GM23338 (cell line): Measurements from ENCODE around the gene TMEM273. TPM values are rescaled to one million over a fixed set of nuclear protein-coding genes. Genes with fewer than 3 reads are reported as not detected.

Source experiments
- ATAC-seq: fragments of 200-7000 bp; cut with Tn5 transposase; 3 replicates; pipeline ENCODE4 v1.9.1; 2020
- DNase-seq: peaks from one replicate; pipeline ENCODE4 v3.0.0-alpha.2; 2015; ENCODE audit warnings: low spot score
- H2AFZ ChIP-seq: fragments of 200-600 bp; sonication (generic); 2 replicates; pipeline ENCODE4 v1.8.0; 2016; ENCODE audit warnings: antibody characterized with exemption, mild to moderate bottlenecking, moderate library complexity
- H3F3A ChIP-seq: fragments of 200-600 bp; sonication (generic); replicated peaks from 2 replicates; pipeline ENCODE4 v1.8.0; 2017; ENCODE audit warnings: antibody characterized with exemption, mixed run types, low read depth
- H3K27ac ChIP-seq: fragments of 200-600 bp; sonication (generic); 2 replicates; pipeline ENCODE4 v1.6.1; 2016; ENCODE audit warnings: low read depth
- H3K27me3 ChIP-seq: fragments of 200-600 bp; sonication (generic); 2 replicates; pipeline ENCODE4 v1.8.0; 2016; ENCODE audit warnings: mild to moderate bottlenecking, mixed run types, moderate library complexity; ENCODE audit not compliant: insufficient read depth
- H3K36me3 ChIP-seq: fragments of 200-600 bp; sonication (generic); 2 replicates; pipeline ENCODE4 v1.8.0; 2016; ENCODE audit warnings: mild to moderate bottlenecking; ENCODE audit not compliant: insufficient read depth
- H3K4me1 ChIP-seq: fragments of 200-600 bp; sonication (generic); 2 replicates; pipeline ENCODE4 v1.8.0; 2016; ENCODE audit warnings: mild to moderate bottlenecking, moderate library complexity; ENCODE audit not compliant: insufficient read depth
- H3K4me2 ChIP-seq: fragments of 200-600 bp; sonication (generic); 2 replicates; pipeline ENCODE4 v1.7.1; 2017; ENCODE audit warnings: mixed run types
- H3K4me3 ChIP-seq: fragments of 200-600 bp; sonication (generic); 2 replicates; pipeline ENCODE4 v1.6.1; 2016; ENCODE audit warnings: mixed run types
- H3K79me2 ChIP-seq: fragments of 200-600 bp; sonication (generic); replicated peaks from 2 replicates; pipeline ENCODE4 v1.8.0; 2017; ENCODE audit warnings: mild to moderate bottlenecking; ENCODE audit not compliant: insufficient read depth
- H3K9me2 ChIP-seq: fragments of 200-600 bp; sonication (generic); 2 replicates; pipeline ENCODE4 v1.8.0; 2017; ENCODE audit not compliant: insufficient read depth
- H4K20me1 ChIP-seq: fragments of 200-600 bp; sonication (generic); replicated peaks from 2 replicates; pipeline ENCODE4 v1.8.0; 2017; ENCODE audit warnings: mild to moderate bottlenecking; ENCODE audit not compliant: insufficient read depth
- H3K27ac Mint-ChIP-seq: 2 replicates; pipeline ENCODE4 v1.8.0; 2020; ENCODE audit warnings: inconsistent platforms, mild to moderate bottlenecking, moderate library complexity, mixed read lengths
- H3K27me3 Mint-ChIP-seq: 3 replicates; pipeline ENCODE4 v1.8.0; 2022; ENCODE audit warnings: low read depth, mild to moderate bottlenecking, moderate library complexity, mixed read lengths, inconsistent platforms; ENCODE audit not compliant: insufficient read depth, poor library complexity
- H3K36me3 Mint-ChIP-seq: 3 replicates; pipeline ENCODE4 v1.8.0; 2021; ENCODE audit warnings: low read depth, mild to moderate bottlenecking, inconsistent platforms, moderate library complexity, mixed read lengths
- H3K4me1 Mint-ChIP-seq: 3 replicates; pipeline ENCODE4 v1.8.0; 2020; ENCODE audit warnings: mild to moderate bottlenecking, inconsistent platforms, mixed read lengths
- H3K4me3 Mint-ChIP-seq: 3 replicates; pipeline ENCODE4 v1.8.0; 2021; ENCODE audit warnings: moderate library complexity, mild to moderate bottlenecking, inconsistent platforms, mixed read lengths
- H3K9me3 Mint-ChIP-seq: 3 replicates; pipeline ENCODE4 v1.8.0; 2020; ENCODE audit warnings: moderate library complexity, mild to moderate bottlenecking, inconsistent platforms, mixed read lengths
- EZH2 ChIP-seq: fragments of 200-600 bp; sonication (generic); IDR thresholded peaks from one replicate; pipeline ENCODE4 v1.8.0; 2017; ENCODE audit warnings: antibody characterized with exemption, mild to moderate bottlenecking, low read depth; ENCODE audit not compliant: unreplicated experiment
- EZH2phosphoT487 ChIP-seq: fragments of 200-600 bp; sonication (generic); IDR thresholded peaks from one replicate; pipeline ENCODE4 v1.8.1; 2018; ENCODE audit warnings: antibody characterized with exemption; ENCODE audit not compliant: unreplicated experiment
- JUNB ChIP-seq: IDR thresholded peaks from one replicate; pipeline ENCODE4 v1.6.1; 2016; ENCODE audit warnings: antibody characterized with exemption; ENCODE audit not compliant: unreplicated experiment
- NANOG ChIP-seq: IDR thresholded peaks from 2 replicates; pipeline ENCODE4 v1.6.1; 2016; ENCODE audit warnings: antibody characterized with exemption, borderline replicate concordance
- POLR2AphosphoS5 ChIP-seq: IDR thresholded peaks from 2 replicates; pipeline ENCODE4 v1.6.1; 2016; ENCODE audit warnings: antibody characterized with exemption, low read depth
- STAT1 ChIP-seq: IDR thresholded peaks from one replicate; pipeline ENCODE4 v1.6.1; 2016; ENCODE audit warnings: antibody characterized with exemption; ENCODE audit not compliant: unreplicated experiment
- ZNF114 ChIP-seq: fragments of 250-450 bp; sonication (Bioruptor Pico); IDR thresholded peaks from 2 replicates; pipeline ENCODE4 v1.5.0; 2020; ENCODE audit warnings: mild to moderate bottlenecking, moderate library complexity
- ZNF331 ChIP-seq: fragments of 250-450 bp; sonication (Bioruptor Pico); IDR thresholded peaks from 2 replicates; pipeline ENCODE4 v1.5.0; 2020; ENCODE audit warnings: low read depth, mild to moderate bottlenecking, moderate library complexity
- polyA plus RNA-seq: library from polyadenylated mRNA; unstranded; fragments of >200 nt; fragmentation: Nextera tagmentation; extraction: Ambion mirVana; gene quantifications from 2 replicates; pipeline ENCODE4 v1.2.1, GENCODE V29; 2016
- total RNA-seq: library from RNA; depleted of rRNA; stranded (reverse); fragments of >200 nt; shearing (Covaris generic); gene quantifications from 2 replicates; pipeline ENCODE4 v1.2.3, GENCODE V29; 2014
- TF ChIP-seq, protein P1 (sequence below): fragments of 250-450 bp; sonication (Bioruptor Pico); IDR thresholded peaks from 2 replicates; pipeline ENCODE4 v1.5.0; 2020; ENCODE audit warnings: mild to moderate bottlenecking, moderate library complexity
- TF ChIP-seq, protein P2 (sequence below): IDR thresholded peaks from one replicate; pipeline ENCODE4 v1.6.1; 2018; ENCODE audit warnings: antibody characterized with exemption; ENCODE audit not compliant: unreplicated experiment
- TF ChIP-seq, protein P3 (sequence below): IDR thresholded peaks from 2 replicates; pipeline ENCODE4 v1.6.1; 2016; ENCODE audit warnings: antibody characterized with exemption

TMEM273 gene
- total and polyA plus RNA-seq, 2 experiments from 2014 or later: not detected

DNA sequence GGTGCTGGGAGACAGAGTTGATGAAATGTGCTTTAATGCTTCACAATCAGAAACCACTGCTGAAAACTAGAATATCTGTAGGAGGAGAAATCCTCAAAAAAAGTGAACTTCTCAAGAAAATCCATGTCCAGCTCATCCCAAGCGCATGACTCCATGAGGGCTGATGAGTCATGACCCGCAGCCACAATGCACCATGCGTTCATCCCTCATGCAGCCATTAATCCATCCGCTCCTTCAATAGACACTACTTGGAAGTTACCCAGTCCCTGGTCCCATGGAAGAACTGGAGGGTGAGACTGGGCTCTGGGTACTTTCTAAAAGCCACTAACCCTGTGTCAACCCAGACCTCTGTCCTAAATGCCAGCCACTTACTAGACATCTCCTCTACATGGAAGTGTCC is 24.4 kb downstream of the TMEM273 start (continued):
- TF ChIP-seq, protein P1, sequence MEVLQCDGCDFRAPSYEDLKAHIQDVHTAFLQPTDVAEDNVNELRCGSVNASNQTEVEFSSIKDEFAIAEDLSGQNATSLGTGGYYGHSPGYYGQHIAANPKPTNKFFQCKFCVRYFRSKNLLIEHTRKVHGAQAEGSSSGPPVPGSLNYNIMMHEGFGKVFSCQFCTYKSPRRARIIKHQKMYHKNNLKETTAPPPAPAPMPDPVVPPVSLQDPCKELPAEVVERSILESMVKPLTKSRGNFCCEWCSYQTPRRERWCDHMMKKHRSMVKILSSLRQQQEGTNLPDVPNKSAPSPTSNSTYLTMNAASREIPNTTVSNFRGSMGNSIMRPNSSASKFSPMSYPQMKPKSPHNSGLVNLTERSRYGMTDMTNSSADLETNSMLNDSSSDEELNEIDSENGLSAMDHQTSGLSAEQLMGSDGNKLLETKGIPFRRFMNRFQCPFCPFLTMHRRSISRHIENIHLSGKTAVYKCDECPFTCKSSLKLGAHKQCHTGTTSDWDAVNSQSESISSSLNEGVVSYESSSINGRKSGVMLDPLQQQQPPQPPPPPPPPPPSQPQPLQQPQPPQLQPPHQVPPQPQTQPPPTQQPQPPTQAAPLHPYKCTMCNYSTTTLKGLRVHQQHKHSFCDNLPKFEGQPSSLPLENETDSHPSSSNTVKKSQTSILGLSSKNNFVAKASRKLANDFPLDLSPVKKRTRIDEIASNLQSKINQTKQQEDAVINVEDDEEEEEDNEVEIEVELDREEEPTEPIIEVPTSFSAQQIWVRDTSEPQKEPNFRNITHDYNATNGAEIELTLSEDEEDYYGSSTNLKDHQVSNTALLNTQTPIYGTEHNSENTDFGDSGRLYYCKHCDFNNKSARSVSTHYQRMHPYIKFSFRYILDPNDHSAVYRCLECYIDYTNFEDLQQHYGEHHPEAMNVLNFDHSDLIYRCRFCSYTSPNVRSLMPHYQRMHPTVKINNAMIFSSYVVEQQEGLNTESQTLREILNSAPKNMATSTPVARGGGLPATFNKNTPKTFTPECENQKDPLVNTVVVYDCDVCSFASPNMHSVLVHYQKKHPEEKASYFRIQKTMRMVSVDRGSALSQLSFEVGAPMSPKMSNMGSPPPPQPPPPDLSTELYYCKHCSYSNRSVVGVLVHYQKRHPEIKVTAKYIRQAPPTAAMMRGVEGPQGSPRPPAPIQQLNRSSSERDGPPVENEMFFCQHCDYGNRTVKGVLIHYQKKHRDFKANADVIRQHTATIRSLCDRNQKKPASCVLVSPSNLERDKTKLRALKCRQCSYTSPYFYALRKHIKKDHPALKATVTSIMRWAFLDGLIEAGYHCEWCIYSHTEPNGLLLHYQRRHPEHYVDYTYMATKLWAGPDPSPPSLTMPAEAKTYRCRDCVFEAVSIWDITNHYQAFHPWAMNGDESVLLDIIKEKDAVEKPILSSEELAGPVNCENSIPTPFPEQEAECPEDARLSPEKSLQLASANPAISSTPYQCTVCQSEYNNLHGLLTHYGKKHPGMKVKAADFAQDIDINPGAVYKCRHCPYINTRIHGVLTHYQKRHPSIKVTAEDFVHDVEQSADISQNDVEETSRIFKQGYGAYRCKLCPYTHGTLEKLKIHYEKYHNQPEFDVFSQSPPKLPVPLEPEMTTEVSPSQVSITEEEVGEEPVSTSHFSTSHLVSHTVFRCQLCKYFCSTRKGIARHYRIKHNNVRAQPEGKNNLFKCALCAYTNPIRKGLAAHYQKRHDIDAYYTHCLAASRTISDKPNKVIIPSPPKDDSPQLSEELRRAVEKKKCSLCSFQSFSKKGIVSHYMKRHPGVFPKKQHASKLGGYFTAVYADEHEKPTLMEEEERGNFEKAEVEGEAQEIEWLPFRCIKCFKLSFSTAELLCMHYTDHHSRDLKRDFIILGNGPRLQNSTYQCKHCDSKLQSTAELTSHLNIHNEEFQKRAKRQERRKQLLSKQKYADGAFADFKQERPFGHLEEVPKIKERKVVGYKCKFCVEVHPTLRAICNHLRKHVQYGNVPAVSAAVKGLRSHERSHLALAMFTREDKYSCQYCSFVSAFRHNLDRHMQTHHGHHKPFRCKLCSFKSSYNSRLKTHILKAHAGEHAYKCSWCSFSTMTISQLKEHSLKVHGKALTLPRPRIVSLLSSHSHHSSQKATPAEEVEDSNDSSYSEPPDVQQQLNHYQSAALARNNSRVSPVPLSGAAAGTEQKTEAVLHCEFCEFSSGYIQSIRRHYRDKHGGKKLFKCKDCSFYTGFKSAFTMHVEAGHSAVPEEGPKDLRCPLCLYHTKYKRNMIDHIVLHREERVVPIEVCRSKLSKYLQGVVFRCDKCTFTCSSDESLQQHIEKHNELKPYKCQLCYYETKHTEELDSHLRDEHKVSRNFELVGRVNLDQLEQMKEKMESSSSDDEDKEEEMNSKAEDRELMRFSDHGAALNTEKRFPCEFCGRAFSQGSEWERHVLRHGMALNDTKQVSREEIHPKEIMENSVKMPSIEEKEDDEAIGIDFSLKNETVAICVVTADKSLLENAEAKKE (CRISPR knock-in tag): no peak
- no peak for TF ChIP-seq STAT1
- TF ChIP-seq ZNF331: no peak

DNA sequence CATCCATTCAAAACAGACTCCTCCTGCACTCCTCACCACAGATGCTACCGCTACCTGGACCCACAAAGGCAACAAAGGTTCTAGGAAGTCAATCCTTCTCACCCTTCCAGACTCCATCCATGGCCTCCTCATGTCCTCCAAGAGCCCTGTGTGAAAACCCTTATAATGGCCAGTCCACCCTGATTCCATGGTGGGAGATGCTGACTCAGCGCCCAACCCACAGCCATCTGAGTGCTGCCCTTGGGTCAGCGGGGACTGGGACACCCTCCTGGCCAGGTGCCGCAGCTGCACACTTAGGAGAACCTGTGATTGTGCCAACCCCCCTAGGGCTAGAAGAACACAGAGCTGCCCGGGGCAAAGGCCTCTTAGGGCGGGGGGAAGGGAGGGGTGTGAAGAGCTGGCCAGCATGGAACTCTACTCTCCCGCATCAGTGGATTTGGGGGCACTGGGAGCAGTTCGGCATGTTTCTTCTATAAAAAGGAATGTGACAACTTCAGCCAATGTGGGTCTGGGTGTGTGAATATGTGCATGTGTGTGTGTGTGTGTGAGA is 25.4 kb downstream of the TMEM273 start:
- H2AFZ ChIP-seq: no peak overlapping the region
- no peak overlapping the region for H3K4me2 ChIP-seq
- H3K9me2 ChIP-seq: no peaks in the 10 kb centered on the region
- Mint-ChIP-seq H3K36me3 (no peaks in the 10 kb centered on the region), H3K27ac (no peak overlapping the region), H3K9me3 (no peaks in the 10 kb centered on the region), H3K4me3 (no peak overlapping the region), H3K27me3 (peaks cover 3% of the 10 kb centered on the region), H3K4me1 (peaks cover 26% of the 10 kb centered on the region)
- DNase-seq (no peak), ATAC-seq (no peak)
- no peak overlapping the region for H3K4me3 ChIP-seq
- no peaks in the 10 kb centered on the region for H3K27me3 ChIP-seq
- no peaks in the 10 kb centered on the region for H3F3A ChIP-seq
- peaks cover 14% of the 10 kb centered on the region for H3K4me1 ChIP-seq
- H3K36me3 ChIP-seq: no peaks in the 10 kb centered on the region
- H3K79me2 ChIP-seq: no peaks in the 10 kb centered on the region
- H4K20me1 ChIP-seq: no peaks in the 10 kb centered on the region
- no peak overlapping the region for H3K27ac ChIP-seq
- TF ChIP-seq ZNF114 (CRISPR knock-in tag) (no peak), ZNF331 (no peak), POLR2AphosphoS5 (no peak), STAT1 (no peak), NANOG (no peak), EZH2 (no peak), JUNB (no peak), EZH2phosphoT487 (no peak)
- TF ChIP-seq, protein P2, sequence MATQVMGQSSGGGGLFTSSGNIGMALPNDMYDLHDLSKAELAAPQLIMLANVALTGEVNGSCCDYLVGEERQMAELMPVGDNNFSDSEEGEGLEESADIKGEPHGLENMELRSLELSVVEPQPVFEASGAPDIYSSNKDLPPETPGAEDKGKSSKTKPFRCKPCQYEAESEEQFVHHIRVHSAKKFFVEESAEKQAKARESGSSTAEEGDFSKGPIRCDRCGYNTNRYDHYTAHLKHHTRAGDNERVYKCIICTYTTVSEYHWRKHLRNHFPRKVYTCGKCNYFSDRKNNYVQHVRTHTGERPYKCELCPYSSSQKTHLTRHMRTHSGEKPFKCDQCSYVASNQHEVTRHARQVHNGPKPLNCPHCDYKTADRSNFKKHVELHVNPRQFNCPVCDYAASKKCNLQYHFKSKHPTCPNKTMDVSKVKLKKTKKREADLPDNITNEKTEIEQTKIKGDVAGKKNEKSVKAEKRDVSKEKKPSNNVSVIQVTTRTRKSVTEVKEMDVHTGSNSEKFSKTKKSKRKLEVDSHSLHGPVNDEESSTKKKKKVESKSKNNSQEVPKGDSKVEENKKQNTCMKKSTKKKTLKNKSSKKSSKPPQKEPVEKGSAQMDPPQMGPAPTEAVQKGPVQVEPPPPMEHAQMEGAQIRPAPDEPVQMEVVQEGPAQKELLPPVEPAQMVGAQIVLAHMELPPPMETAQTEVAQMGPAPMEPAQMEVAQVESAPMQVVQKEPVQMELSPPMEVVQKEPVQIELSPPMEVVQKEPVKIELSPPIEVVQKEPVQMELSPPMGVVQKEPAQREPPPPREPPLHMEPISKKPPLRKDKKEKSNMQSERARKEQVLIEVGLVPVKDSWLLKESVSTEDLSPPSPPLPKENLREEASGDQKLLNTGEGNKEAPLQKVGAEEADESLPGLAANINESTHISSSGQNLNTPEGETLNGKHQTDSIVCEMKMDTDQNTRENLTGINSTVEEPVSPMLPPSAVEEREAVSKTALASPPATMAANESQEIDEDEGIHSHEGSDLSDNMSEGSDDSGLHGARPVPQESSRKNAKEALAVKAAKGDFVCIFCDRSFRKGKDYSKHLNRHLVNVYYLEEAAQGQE: no peak
- TF ChIP-seq, protein P3, sequence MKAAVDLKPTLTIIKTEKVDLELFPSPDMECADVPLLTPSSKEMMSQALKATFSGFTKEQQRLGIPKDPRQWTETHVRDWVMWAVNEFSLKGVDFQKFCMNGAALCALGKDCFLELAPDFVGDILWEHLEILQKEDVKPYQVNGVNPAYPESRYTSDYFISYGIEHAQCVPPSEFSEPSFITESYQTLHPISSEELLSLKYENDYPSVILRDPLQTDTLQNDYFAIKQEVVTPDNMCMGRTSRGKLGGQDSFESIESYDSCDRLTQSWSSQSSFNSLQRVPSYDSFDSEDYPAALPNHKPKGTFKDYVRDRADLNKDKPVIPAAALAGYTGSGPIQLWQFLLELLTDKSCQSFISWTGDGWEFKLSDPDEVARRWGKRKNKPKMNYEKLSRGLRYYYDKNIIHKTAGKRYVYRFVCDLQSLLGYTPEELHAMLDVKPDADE: no peak
